ENCODE data around the gene ENOX1. TPM values are rescaled to one million over a fixed set of nuclear protein-coding genes. Genes with fewer than 3 reads are reported as not detected.

ENOX1 gene
- total RNA-seq, 1 experiment from 2014 or later = 0.26 TPM

- TF ChIP-seq MLX (CRISPR knock-in tag; IDR thresholded peaks at IDR 0.05) = no peak
- no peak for TF ChIP-seq ATF3 (CRISPR knock-in tag; conservative IDR thresholded peaks at IDR 0.05)
- no peak for TF ChIP-seq ZNF263 (CRISPR knock-in tag; IDR thresholded peaks at IDR 0.05; ENCODE audit: low read depth)
- TF ChIP-seq FOXJ3 (CRISPR knock-in tag; IDR thresholded peaks at IDR 0.05; ENCODE audit: borderline replicate concordance) = no peak
Observed at GRCh38 chr13:43232873-43233265, 553.9 kb downstream of the ENOX1 start (continued).

GRCh38 chr13:43232144-43232872, 554.5 kb downstream of the ENOX1 start:
- Mint-ChIP-seq H3K9me3 (no peaks in the 10 kb centered on the region), H3K4me1 (no peaks in the 10 kb centered on the region), H3K4me3 (no peak overlapping the region), H3K27ac (no peak overlapping the region), H3K36me3 (no peaks in the 10 kb centered on the region), H3K27me3 (ENCODE audit: low read depth) (no peaks in the 10 kb centered on the region)
- ChIA-PET CTCF (no interaction called here), POLR2A (no interaction called here)
- ATAC-seq (no peak), DNase-seq (ENCODE audit: low spot score) (no peak)
- TF ChIP-seq ZNF317 (CRISPR knock-in tag; IDR thresholded peaks at IDR 0.05; ENCODE audit: borderline replicate concordance, low read depth) (no peak), EMX1 (CRISPR knock-in tag; IDR thresholded peaks at IDR 0.05) (no peak), E2F1 (CRISPR knock-in tag; IDR thresholded peaks at IDR 0.05) (no peak), JUN (CRISPR knock-in tag; IDR thresholded peaks at IDR 0.05) (no peak), ZSCAN18 (CRISPR knock-in tag; IDR thresholded peaks at IDR 0.05) (no peak), NR3C1 (CRISPR knock-in tag; conservative IDR thresholded peaks at IDR 0.05; ENCODE audit: low read depth) (no peak), RORB (CRISPR knock-in tag; IDR thresholded peaks at IDR 0.05) (no peak), RELA (CRISPR knock-in tag; IDR thresholded peaks at IDR 0.05; ENCODE audit: borderline replicate concordance) (no peak), ZNF416 (CRISPR knock-in tag; IDR thresholded peaks at IDR 0.05) (no peak), GRHL2 (CRISPR knock-in tag; IDR thresholded peaks at IDR 0.05; ENCODE audit: insufficient replicate concordance, severe bottlenecking) (no peak), NFATC4 (CRISPR knock-in tag; IDR thresholded peaks at IDR 0.05) (no peak), ZNF232 (CRISPR knock-in tag; IDR thresholded peaks at IDR 0.05) (no peak), AFF4 (CRISPR knock-in tag; IDR thresholded peaks at IDR 0.05; ENCODE audit: borderline replicate concordance) (no peak), TEAD1 (CRISPR knock-in tag; IDR thresholded peaks at IDR 0.05) (no peak), KAT7 (CRISPR knock-in tag; IDR thresholded peaks at IDR 0.05; ENCODE audit: borderline replicate concordance) (no peak), E2F4 (CRISPR knock-in tag; IDR thresholded peaks at IDR 0.05; ENCODE audit: borderline replicate concordance, low read depth) (no peak)
